GM12878 (cell line): ENCODE data around the gene TMEM94.

ENCODE experiments used
- CBFB ChIP-seq: IDR thresholded peaks from 2 replicates; pipeline ENCODE4 v1.6.1; 2016; ENCODE audit warnings: antibody characterized with exemption, low read depth
- CTCF ChIP-seq, 3 experiments: IDR thresholded peaks in 2 of 3; conservative IDR thresholded peaks in 1 of 3; 2 replicates each; pipeline ENCODE4 v1.5.1; 2011; ENCODE audit warnings: low read depth in 3 of 3, low read length in 3 of 3, mild to moderate bottlenecking in 3 of 3, control low read depth in 2 of 3, moderate library complexity in 2 of 3, inconsistent platforms in 1 of 3, mixed read lengths in 1 of 3; ENCODE audit not compliant: control insufficient read depth in 2 of 3, insufficient read depth in 1 of 3; ENCODE audit errors: extremely low read depth in 1 of 3
- EZH2 ChIP-seq: IDR thresholded peaks from 2 replicates; pipeline ENCODE4 v1.6.1; 2012; ENCODE audit warnings: low read depth, mild to moderate bottlenecking, control low read depth, inconsistent platforms, low read length, borderline replicate concordance; ENCODE audit not compliant: control insufficient read depth
- MYC ChIP-seq: IDR thresholded peaks from 2 replicates; pipeline ENCODE4 v1.6.1; 2011; ENCODE audit warnings: mild to moderate bottlenecking, low read length, moderate library complexity, inconsistent platforms; ENCODE audit not compliant: insufficient read depth, insufficient replicate concordance, insufficient read length, severe bottlenecking
- NRF1 ChIP-seq: conservative IDR thresholded peaks from 2 replicates; pipeline ENCODE4 v1.6.1; 2011; ENCODE audit warnings: mild to moderate bottlenecking, low read depth, low read length, improper control_type of control experiment
- SMAD1 ChIP-seq: fragments of 450-650 bp; IDR thresholded peaks from 2 replicates; pipeline ENCODE4 v1.6.1; 2018; ENCODE audit warnings: mild to moderate bottlenecking, low read depth; ENCODE audit not compliant: partially characterized antibody
- TF ChIP-seq, protein P1 (sequence below): fragments of 450-650 bp; IDR thresholded peaks from 2 replicates; pipeline ENCODE4 v1.6.1; 2017; ENCODE audit warnings: borderline replicate concordance

DNA sequence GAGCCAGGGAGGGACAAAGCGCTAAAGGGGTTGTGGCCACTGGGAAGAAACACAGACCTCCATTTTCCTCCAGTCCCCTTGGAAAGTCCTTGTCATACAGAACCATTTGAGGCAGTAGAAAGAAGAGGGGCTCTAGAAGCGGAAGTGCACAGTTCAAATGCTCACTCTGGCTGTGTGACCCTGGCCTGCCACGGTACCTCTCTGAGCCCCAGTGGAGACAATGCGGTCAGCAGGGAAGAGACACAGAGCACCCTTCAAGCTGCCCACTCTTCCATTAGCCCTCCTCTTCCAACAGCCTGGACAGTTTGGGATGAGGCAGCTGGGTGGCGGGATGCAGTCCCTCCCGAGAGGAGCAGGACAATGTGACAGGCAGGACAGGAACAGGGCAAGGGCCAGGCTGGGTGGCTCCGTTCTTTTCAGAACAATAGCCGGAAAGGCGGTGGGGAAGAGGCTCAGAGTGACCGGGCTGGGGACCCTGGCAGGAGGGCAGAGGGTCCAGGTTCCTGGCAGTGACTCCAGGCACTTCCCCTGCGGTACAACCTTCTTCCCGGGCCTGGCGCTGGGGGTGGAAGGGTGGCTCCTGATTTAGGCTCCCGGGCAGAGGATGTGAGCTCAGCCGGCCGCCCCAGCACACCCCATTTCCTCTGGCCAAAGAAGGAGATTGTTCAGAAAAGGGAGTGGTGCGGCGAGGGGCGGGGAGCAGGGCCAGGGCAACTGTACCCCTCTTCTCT lies 53.3 kb downstream of the TMEM94 start:
- TF ChIP-seq MYC (no peak), NRF1 (no peak), EZH2 (no peak), CBFB (no peak), CTCF (IDR thresholded peaks at IDR 0.05 in 2 of 3, conservative IDR thresholded peaks at IDR 0.05 in 1 of 3; ENCODE audit: control insufficient read depth in 2 of 3, extremely low read depth in 1 of 3, insufficient read depth in 1 of 3, low read depth in 3 of 3, low read length in 3 of 3) (no peak), SMAD1 (no peak)
- TF ChIP-seq, protein P1, sequence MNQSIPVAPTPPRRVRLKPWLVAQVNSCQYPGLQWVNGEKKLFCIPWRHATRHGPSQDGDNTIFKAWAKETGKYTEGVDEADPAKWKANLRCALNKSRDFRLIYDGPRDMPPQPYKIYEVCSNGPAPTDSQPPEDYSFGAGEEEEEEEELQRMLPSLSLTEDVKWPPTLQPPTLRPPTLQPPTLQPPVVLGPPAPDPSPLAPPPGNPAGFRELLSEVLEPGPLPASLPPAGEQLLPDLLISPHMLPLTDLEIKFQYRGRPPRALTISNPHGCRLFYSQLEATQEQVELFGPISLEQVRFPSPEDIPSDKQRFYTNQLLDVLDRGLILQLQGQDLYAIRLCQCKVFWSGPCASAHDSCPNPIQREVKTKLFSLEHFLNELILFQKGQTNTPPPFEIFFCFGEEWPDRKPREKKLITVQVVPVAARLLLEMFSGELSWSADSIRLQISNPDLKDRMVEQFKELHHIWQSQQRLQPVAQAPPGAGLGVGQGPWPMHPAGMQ = no peak
